ENCODE results near the gene XRN2.

XRN2 gene

GRCh38 chr20:21433329-21433890 lies 130.3 kb downstream of the XRN2 start:
- DNase-seq, result no peak

DNA sequence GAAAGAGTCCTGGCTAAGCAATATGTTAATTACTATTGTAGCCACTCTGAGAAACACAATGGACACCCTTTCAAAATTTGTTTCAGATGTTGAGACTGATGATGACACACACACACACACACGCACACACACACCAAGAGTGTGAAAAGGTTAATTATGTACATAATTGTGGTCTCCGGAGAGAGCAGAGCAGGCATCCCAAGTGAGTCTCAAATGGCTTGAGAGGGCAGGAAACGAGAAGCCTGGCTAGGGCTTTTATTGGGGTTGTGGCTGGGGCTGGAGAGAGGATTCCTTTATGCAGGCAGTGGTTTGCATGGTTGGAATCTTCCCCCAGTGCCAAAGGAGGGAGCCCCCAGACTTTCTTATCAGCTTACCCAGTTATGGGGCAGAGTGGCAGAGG lies 132.4 kb downstream of the XRN2 start:
- no peak for DNase-seq

GRCh38 chr20:21436205-21436604 lies 133.1 kb downstream of the XRN2 start:
- DNase-seq, result no peak

DNA sequence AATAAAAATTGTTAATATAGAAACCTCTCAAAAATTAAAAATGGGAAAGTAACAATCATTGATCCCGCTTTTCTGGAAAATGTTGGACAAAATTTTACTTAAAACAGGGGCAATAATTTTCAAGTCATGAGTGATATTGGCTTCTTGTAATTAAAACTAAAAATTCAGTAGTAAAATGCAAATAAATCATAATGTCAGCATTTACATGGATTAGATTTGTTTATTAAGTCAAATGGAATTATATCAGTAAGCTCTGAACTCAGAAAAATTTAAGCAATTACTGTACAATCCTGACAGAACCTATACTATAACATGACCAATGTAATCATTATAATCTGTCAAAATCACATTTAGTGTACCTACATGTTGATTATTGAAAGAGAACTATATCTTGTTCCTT lies 134.1 kb downstream of the XRN2 start:
- DNase-seq, result no peak

DNA sequence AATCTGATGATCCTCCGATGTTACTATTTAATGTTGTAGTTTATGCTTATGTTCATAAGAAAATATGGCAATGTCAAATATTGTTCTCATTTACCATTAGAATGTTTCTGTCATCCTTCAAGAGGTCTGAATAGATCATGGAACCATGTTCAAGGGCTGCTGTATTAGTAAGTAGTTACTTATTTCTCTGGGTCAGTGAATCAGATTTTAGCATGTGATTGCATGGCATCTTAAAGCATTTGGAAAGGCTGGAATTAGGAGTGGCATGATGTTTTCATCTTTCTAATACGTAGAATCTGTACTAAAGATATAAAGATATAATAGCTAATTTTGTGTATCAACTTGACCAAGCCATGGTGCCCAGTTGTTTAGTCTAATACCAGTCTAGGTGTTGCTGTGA lies 134.7 kb downstream of the XRN2 start:
- no peak for DNase-seq

All from NCI-H510A (cell line).